HEK293 (cell line): Measurements from ENCODE around the gene SCTR.
A peak's percentile ranks its signal among the peaks of the same experiment; 100 is the strongest.

Source experiments
- CTCF ChIA-PET: fragments of 350-600 bp; formaldehyde crosslinking; extraction: SDS; loops from one replicate; lab custom pipeline; 2021; ENCODE audit warnings: antibody characterized with exemption; lab: Yijun Ruan, JAX
- POLR2A ChIA-PET: fragments of 300-600 bp; formaldehyde crosslinking; extraction: SDS; loops from one replicate; lab custom pipeline; 2020; ENCODE audit warnings: antibody characterized with exemption, inconsistent platforms; lab: Yijun Ruan, JAX
- H3K27ac ChIP-seq: fragments of 200-500 bp; sonication (Bioruptor generic); 2 replicates; pipeline ENCODE4 v1.5.1; 2014; ENCODE audit warnings: low read depth, low read length, control low read depth, inconsistent platforms; ENCODE audit errors: extremely low read depth
- H3K36me3 ChIP-seq, 2 experiments: fragments of 200-500 bp in 1 of 2; sonication (Bioruptor generic) in 1 of 2; 1 replicate in 1 of 2; 2 replicates in 1 of 2; pipeline ENCODE4 v1.5.1; 2014 to 2017; ENCODE audit warnings: inconsistent platforms in 2 of 2, low read length in 2 of 2; ENCODE audit not compliant: control insufficient read depth in 2 of 2, insufficient read depth in 1 of 2
- H3K4me1 ChIP-seq: fragments of 200-500 bp; sonication (Bioruptor generic); 2 replicates; pipeline ENCODE4 v1.5.1; 2014; ENCODE audit warnings: mild to moderate bottlenecking, low read length, inconsistent platforms; ENCODE audit not compliant: control insufficient read depth, insufficient read depth
- H3K4me3 ChIP-seq: 2 replicates; pipeline ENCODE4 v1.5.1; 2011; ENCODE audit warnings: low read depth, mild to moderate bottlenecking, control low read depth, low read length, moderate library complexity
- H3K9me3 ChIP-seq: fragments of 200-500 bp; sonication (Bioruptor generic); 2 replicates; pipeline ENCODE4 v1.5.1; 2014; ENCODE audit warnings: low read depth, low read length, inconsistent platforms; ENCODE audit not compliant: control insufficient read depth, insufficient read depth
- GLI4 ChIP-seq: fragments of 450-650 bp; formaldehyde crosslinking; IDR thresholded peaks from 2 replicates; pipeline ENCODE4 v1.5.1; 2016; ENCODE audit warnings: missing biosample characterization, missing genetic modification characterization
- KLF10 ChIP-seq: fragments of 450-650 bp; IDR thresholded peaks from 2 replicates; pipeline ENCODE4 v1.5.1; 2018; ENCODE audit warnings: missing biosample characterization, mild to moderate bottlenecking, missing genetic modification characterization
- PRDM6 ChIP-seq: fragments of 450-650 bp; formaldehyde crosslinking; IDR thresholded peaks from 2 replicates; pipeline ENCODE4 v1.5.1; 2017; ENCODE audit warnings: missing biosample characterization, missing genetic modification characterization
- SETDB1 ChIP-seq: IDR thresholded peaks from one replicate; pipeline ENCODE4 v1.6.1; 2017; ENCODE audit warnings: mild to moderate bottlenecking, low read length, moderate library complexity, mixed read lengths; ENCODE audit not compliant: insufficient read length
- SP3 ChIP-seq: fragments of 450-650 bp; formaldehyde crosslinking; IDR thresholded peaks from 2 replicates; pipeline ENCODE4 v1.5.1; 2016; ENCODE audit warnings: missing biosample characterization, missing genetic modification characterization
- ZBTB26 ChIP-seq: fragments of 450-650 bp; formaldehyde crosslinking; optimal IDR thresholded peaks from 2 replicates; pipeline ENCODE3; 2016; ENCODE audit warnings: missing biosample characterization, mild to moderate bottlenecking, missing genetic modification characterization
- ZBTB6 ChIP-seq: fragments of 450-650 bp; formaldehyde crosslinking; IDR thresholded peaks from 2 replicates; pipeline ENCODE4 v1.5.1; 2017; ENCODE audit warnings: missing biosample characterization, missing genetic modification characterization
- ZNF132 ChIP-seq: fragments of 450-650 bp; formaldehyde crosslinking; IDR thresholded peaks from 2 replicates; pipeline ENCODE4 v1.5.1; 2017; ENCODE audit warnings: missing biosample characterization, missing genetic modification characterization, borderline replicate concordance
- ZNF133 ChIP-seq: fragments of 450-650 bp; formaldehyde crosslinking; IDR thresholded peaks from 2 replicates; pipeline ENCODE4 v1.5.1; 2016; ENCODE audit warnings: missing biosample characterization, missing genetic modification characterization
- ZNF2 ChIP-seq: fragments of 450-650 bp; formaldehyde crosslinking; IDR thresholded peaks from 2 replicates; pipeline ENCODE4 v1.5.1; 2016; ENCODE audit warnings: missing biosample characterization, missing genetic modification characterization
- ZNF341 ChIP-seq: fragments of 450-650 bp; formaldehyde crosslinking; IDR thresholded peaks from 2 replicates; pipeline ENCODE4; 2016; ENCODE audit warnings: low read depth, missing biosample characterization, missing genetic modification characterization
- ZNF354C ChIP-seq: fragments of 450-650 bp; formaldehyde crosslinking; IDR thresholded peaks from 2 replicates; pipeline ENCODE4 v1.5.1; 2016; ENCODE audit warnings: missing biosample characterization, missing genetic modification characterization, low read depth, borderline replicate concordance
- ZNF362 ChIP-seq: fragments of 450-650 bp; formaldehyde crosslinking; IDR thresholded peaks from 2 replicates; pipeline ENCODE4 v1.5.1; 2016; ENCODE audit warnings: missing biosample characterization, missing genetic modification characterization
- ZNF416 ChIP-seq: fragments of 450-650 bp; formaldehyde crosslinking; IDR thresholded peaks from 2 replicates; pipeline ENCODE4 v1.5.1; 2016; ENCODE audit warnings: missing biosample characterization, missing genetic modification characterization
- ZNF426 ChIP-seq: fragments of 450-650 bp; formaldehyde crosslinking; IDR thresholded peaks from 2 replicates; pipeline ENCODE4 v1.5.1; 2017; ENCODE audit warnings: missing biosample characterization, missing genetic modification characterization, mild to moderate bottlenecking, inconsistent platforms, moderate library complexity
- ZNF558 ChIP-seq: fragments of 450-650 bp; formaldehyde crosslinking; IDR thresholded peaks from 2 replicates; pipeline ENCODE4 v1.5.1; 2016; ENCODE audit warnings: missing biosample characterization, missing genetic modification characterization
- ZNF701 ChIP-seq: fragments of 450-650 bp; formaldehyde crosslinking; IDR thresholded peaks from 2 replicates; pipeline ENCODE4 v1.5.1; 2016; ENCODE audit warnings: missing biosample characterization, missing genetic modification characterization
- ZNF747 ChIP-seq: fragments of 450-650 bp; formaldehyde crosslinking; IDR thresholded peaks from 2 replicates; pipeline ENCODE4 v1.5.1; 2016; ENCODE audit warnings: missing biosample characterization, missing genetic modification characterization
- ZSCAN30 ChIP-seq: fragments of 450-650 bp; IDR thresholded peaks from 2 replicates; pipeline ENCODE4 v1.5.1; 2018; ENCODE audit warnings: missing biosample characterization, mild to moderate bottlenecking, missing genetic modification characterization, moderate library complexity

Gene SCTR

GRCh38 chr2:119525614-119526013 is 1.3 kb upstream of the SCTR start (continued):
- TF ChIP-seq PRDM6 (tag by site-specific recombination) (no peak), ZNF747 (tag by site-specific recombination) (no peak), ZNF416 (no peak), GLI4 (tag by site-specific recombination) (no peak), ZNF133 (tag by site-specific recombination) (no peak), ZNF558 (tag by site-specific recombination) (no peak), ZNF426 (tag by site-specific recombination) (no peak), ZNF362 (tag by site-specific recombination) (no peak)

- no peak for TF ChIP-seq KLF10 (tag by site-specific recombination)
- TF ChIP-seq ZNF132 (tag by site-specific recombination), result no peak
- no peak for TF ChIP-seq ZNF341 (tag by site-specific recombination)
- TF ChIP-seq SETDB1, result no peak
- no peak for TF ChIP-seq ZNF2 (tag by site-specific recombination)
- no peak for TF ChIP-seq SP3 (tag by site-specific recombination)
- no peak for TF ChIP-seq ZNF701
- TF ChIP-seq ZBTB26 (tag by site-specific recombination), result no peak
- no peak for TF ChIP-seq PRDM6 (tag by site-specific recombination)
- TF ChIP-seq GLI4 (tag by site-specific recombination), result no peak
- TF ChIP-seq ZSCAN30 (tag by site-specific recombination), result no peak
- Histone ChIP-seq H3K9me3 (no peaks in the 10 kb centered on the region), H3K4me3 (no peak overlapping the region), H3K27ac (no peak overlapping the region), H3K4me1 (no peaks in the 10 kb centered on the region; the same call in 1 of the 2 replicates), H3K36me3 (no peaks in the 10 kb centered on the region)
- CTCF ChIA-PET, result no interaction called here
- POLR2A ChIA-PET, result no interaction called here
Observed at GRCh38 chr2:119523383-119523951, 816 bp downstream of the SCTR start.

- Histone ChIP-seq H3K4me3 (no peak overlapping the region), H3K9me3 (no peaks in the 10 kb centered on the region), H3K27ac (no peak overlapping the region), H3K4me1 (no peaks in the 10 kb centered on the region; the same call in 1 of the 2 replicates), H3K36me3 (no peaks in the 10 kb centered on the region)
- TF ChIP-seq ZBTB6 (tag by site-specific recombination) (peak; percentile 27; the same call in 1 of the 2 replicates), ZNF354C (tag by site-specific recombination) (no peak)
- ChIA-PET CTCF (interaction anchor here (0.8 kb wide), 1 partner anchor 12 kb away, joined by 3 read pairs; no protein-coding TSS in a partner anchor), POLR2A (no interaction called here)
Observed at GRCh38 chr2:119522671-119523070, 1.6 kb downstream of the SCTR start.
